CD8-positive, alpha-beta memory T cell (primary cell): ENCODE data around the gene LCN1. TPM values are rescaled to one million over a fixed set of nuclear protein-coding genes. Genes with fewer than 3 reads are reported as not detected.
"Not testable (repeated sequence)": the region's sequence is repeated elsewhere in the genome, so short reads cannot be mapped to it uniquely, and the experiment has no call there.

Experiments used
- CTCF ChIA-PET: fragments of 350-600 bp; sonication (Branson Sonifier 250); formaldehyde crosslinking; loops from one replicate; lab custom pipeline; 2021; ENCODE audit warnings: antibody characterized with exemption; lab: Charles Lee
- POLR2A ChIA-PET: fragments of 350-600 bp; sonication (Branson Sonifier 250); formaldehyde crosslinking; loops from one replicate; lab custom pipeline; 2021; ENCODE audit warnings: antibody characterized with exemption; lab: Charles Lee
- DNase-seq, 5 donors: peaks; one replicate each; pipeline versions ENCODE4 v3.0.0 to v3.0.0-alpha.2; 2020 to 2022; ENCODE audit warnings: mixed read lengths in 1 of 5
- H3K27ac ChIP-seq: one replicate; pipeline ENCODE4 v1.7.0; 2013; ENCODE audit warnings: low read depth, mild to moderate bottlenecking, low read length, moderate library complexity
- H3K27me3 ChIP-seq: 2 replicates; pipeline ENCODE4 v1.7.0; 2013; ENCODE audit warnings: low read length, mild to moderate bottlenecking; ENCODE audit not compliant: insufficient read depth, poor library complexity, severe bottlenecking
- H3K36me3 ChIP-seq: 2 replicates; pipeline ENCODE4 v1.7.0; 2013; ENCODE audit warnings: mild to moderate bottlenecking, low read length, moderate library complexity; ENCODE audit not compliant: insufficient read depth
- H3K4me1 ChIP-seq: 2 replicates; pipeline ENCODE4 v1.7.0; 2013; ENCODE audit warnings: mild to moderate bottlenecking, low read length, moderate library complexity; ENCODE audit not compliant: insufficient read depth
- H3K4me3 ChIP-seq: 2 replicates; pipeline ENCODE4 v1.7.0; 2013; ENCODE audit warnings: mild to moderate bottlenecking, low read length
- H3K9me3 ChIP-seq: 2 replicates; pipeline ENCODE4 v1.7.0; 2013; ENCODE audit warnings: mild to moderate bottlenecking, low read length
- H3K27ac Mint-ChIP-seq, 8 donors: one replicate each; pipeline ENCODE4 v1.8.0; 2020 to 2021; ENCODE audit warnings: mixed read lengths in 8 of 8, mild to moderate bottlenecking in 6 of 8, inconsistent platforms in 3 of 8, moderate library complexity in 3 of 8
- H3K27me3 Mint-ChIP-seq, 2 donors: one replicate each; pipeline ENCODE4 v1.8.0; 2020 to 2021; ENCODE audit warnings: mixed read lengths in 2 of 2, mild to moderate bottlenecking in 1 of 2, moderate library complexity in 1 of 2
- H3K36me3 Mint-ChIP-seq, 3 donors: one replicate each; pipeline ENCODE4 v1.8.0; 2020 to 2021; ENCODE audit warnings: mixed read lengths in 3 of 3, inconsistent platforms in 1 of 3, mild to moderate bottlenecking in 1 of 3
- H3K4me1 Mint-ChIP-seq, 3 donors: one replicate each; pipeline ENCODE4 v1.8.0; 2020 to 2021; ENCODE audit warnings: mixed read lengths in 3 of 3, inconsistent platforms in 1 of 3, mild to moderate bottlenecking in 1 of 3
- H3K4me3 Mint-ChIP-seq, 7 donors: one replicate each; pipeline ENCODE4 v1.8.0; 2020 to 2021; ENCODE audit warnings: mixed read lengths in 7 of 7, mild to moderate bottlenecking in 6 of 7, moderate library complexity in 4 of 7, inconsistent platforms in 2 of 7
- H3K9me3 Mint-ChIP-seq, 5 donors: one replicate each; pipeline ENCODE4 v1.8.0; 2020 to 2022; ENCODE audit warnings: mixed read lengths in 5 of 5, mild to moderate bottlenecking in 3 of 5, moderate library complexity in 2 of 5, inconsistent platforms in 1 of 5
- polyA plus RNA-seq: library from polyadenylated mRNA; unstranded; fragments of 300-500 nt; fragmentation: Illumina TruSeq; gene quantifications from one replicate; pipeline ENCODE4 v1.2.3, GENCODE V29; 2021
- total RNA-seq, 2 experiments: library from RNA; stranded (reverse); gene quantifications; one replicate each; pipeline ENCODE4 v1.2.3, GENCODE V29; 2021

Gene LCN1
- total and polyA plus RNA-seq, 3 experiments from 2014 or later, result not detected

- H3K27me3 Mint-ChIP-seq, result peaks cover 11 to 21% of the 10 kb centered on the region in 2 donors
- no peaks in the 10 kb centered on the region for H3K36me3 Mint-ChIP-seq
- POLR2A ChIA-PET, result no interaction called here
- no peaks in the 10 kb centered on the region for H3K9me3 ChIP-seq
- H3K27ac ChIP-seq, result no peak overlapping the region
- H3K4me1 ChIP-seq, result no peaks in the 10 kb centered on the region
- peaks cover under 1% of the 10 kb centered on the region for H3K27me3 ChIP-seq
- no peak overlapping the region for H3K27ac Mint-ChIP-seq
- H3K4me3 Mint-ChIP-seq, result no peak overlapping the region
- no peaks in the 10 kb centered on the region for H3K36me3 ChIP-seq
- DNase-seq, result no peak
- CTCF ChIA-PET, result no interaction called here
- H3K4me3 ChIP-seq, result no peak overlapping the region
- H3K9me3 Mint-ChIP-seq, result no peaks in the 10 kb centered on the region
- peaks cover 0 to 3% (median 0%) of the 10 kb centered on the region in 3 donors for H3K4me1 Mint-ChIP-seq
These were observed 5.7 kb downstream of the LCN1 start for GRCh38 chr9:135526730-135527571.

DNA sequence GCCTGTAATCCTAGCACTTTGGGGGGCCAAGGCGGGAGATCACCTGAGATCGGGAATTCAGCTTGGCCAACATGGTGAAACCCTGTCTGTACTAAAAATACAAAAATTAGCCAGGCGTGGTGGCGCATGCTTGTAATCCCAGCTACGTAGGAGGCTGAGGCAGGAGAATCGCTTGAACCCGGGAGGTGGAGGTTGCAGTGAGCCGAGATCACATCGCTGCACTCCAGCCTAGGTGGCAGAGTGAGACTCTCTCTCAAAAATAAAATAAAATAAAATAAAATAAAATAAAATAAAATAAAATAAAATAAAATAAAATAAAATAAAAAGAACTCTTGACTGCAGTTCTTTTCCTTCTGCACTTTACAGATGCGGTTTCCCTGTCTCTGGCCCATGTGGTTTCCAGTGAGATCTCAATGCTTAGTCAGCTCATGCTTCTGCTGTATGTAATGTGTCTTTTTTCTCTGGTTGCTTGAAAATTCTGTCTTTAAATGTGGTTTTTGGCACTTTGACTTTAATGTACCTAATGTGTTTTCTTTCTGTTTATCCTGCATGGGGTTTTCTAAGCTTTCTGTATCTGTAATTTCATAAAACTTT, 7.7 kb downstream of the LCN1 start:
- H3K36me3 ChIP-seq, H3K27ac ChIP-seq, H3K9me3 Mint-ChIP-seq, DNase-seq, H3K4me1 ChIP-seq, H3K4me3 Mint-ChIP-seq, H3K9me3 ChIP-seq, H3K36me3 Mint-ChIP-seq, H3K4me1 Mint-ChIP-seq, H3K27me3 ChIP-seq, H3K4me3 ChIP-seq, CTCF ChIA-PET: not testable (repeated sequence)
- Mint-ChIP-seq H3K27ac (peak overlapping the region in 1 of 8 donors; percentile 89), H3K27me3 (peaks cover 8 to 34% of the 10 kb centered on the region in 2 donors)
- POLR2A ChIA-PET, result interaction anchor here (0.6 kb wide), 1 partner anchor 161 kb away, joined by 4 read pairs; no protein-coding TSS in a partner anchor

- ChIA-PET CTCF (interaction anchor here (0.9 kb wide), 1 partner anchor 18 kb away, joined by 3 read pairs; no protein-coding TSS in a partner anchor), POLR2A (no interaction called here)
- H3K36me3 Mint-ChIP-seq, result no peaks in the 10 kb centered on the region
- no peak overlapping the region for H3K27ac ChIP-seq
- H3K36me3 ChIP-seq, result no peaks in the 10 kb centered on the region
- no peak overlapping the region for H3K4me3 ChIP-seq
- no peaks in the 10 kb centered on the region for H3K4me1 ChIP-seq
- H3K27me3 Mint-ChIP-seq, result peaks cover 8 to 44% of the 10 kb centered on the region in 2 donors
- no peak overlapping the region for H3K27ac Mint-ChIP-seq
- no peaks in the 10 kb centered on the region for H3K9me3 Mint-ChIP-seq
- no peak for DNase-seq
- no peaks in the 10 kb centered on the region for H3K9me3 ChIP-seq
- H3K27me3 ChIP-seq, result peaks cover 7% of the 10 kb centered on the region
- H3K4me3 Mint-ChIP-seq, result peak overlapping the region in 1 of 7 donors; percentile 40
- peaks cover 0 to 3% (median 0%) of the 10 kb centered on the region in 3 donors for H3K4me1 Mint-ChIP-seq
These were observed 8.9 kb downstream of the LCN1 start for GRCh38 chr9:135530146-135530545.

- DNase-seq, result no peak
- Histone ChIP-seq H3K27me3 (peaks cover 7% of the 10 kb centered on the region), H3K4me3 (no peak overlapping the region), H3K4me1 (no peaks in the 10 kb centered on the region), H3K9me3 (no peaks in the 10 kb centered on the region), H3K36me3 (no peaks in the 10 kb centered on the region), H3K27ac (no peak overlapping the region)
- Mint-ChIP-seq H3K27me3 (peaks cover 8 to 44% of the 10 kb centered on the region in 2 donors), H3K27ac (no peak overlapping the region), H3K36me3 (no peaks in the 10 kb centered on the region), H3K4me3 (no peak overlapping the region), H3K9me3 (no peaks in the 10 kb centered on the region), H3K4me1 (peaks cover 0 to 3% (median 0%) of the 10 kb centered on the region in 3 donors)
- ChIA-PET POLR2A (no interaction called here), CTCF (no interaction called here)
These were observed 9.9 kb downstream of the LCN1 start for GRCh38 chr9:135531096-135531495.

DNA sequence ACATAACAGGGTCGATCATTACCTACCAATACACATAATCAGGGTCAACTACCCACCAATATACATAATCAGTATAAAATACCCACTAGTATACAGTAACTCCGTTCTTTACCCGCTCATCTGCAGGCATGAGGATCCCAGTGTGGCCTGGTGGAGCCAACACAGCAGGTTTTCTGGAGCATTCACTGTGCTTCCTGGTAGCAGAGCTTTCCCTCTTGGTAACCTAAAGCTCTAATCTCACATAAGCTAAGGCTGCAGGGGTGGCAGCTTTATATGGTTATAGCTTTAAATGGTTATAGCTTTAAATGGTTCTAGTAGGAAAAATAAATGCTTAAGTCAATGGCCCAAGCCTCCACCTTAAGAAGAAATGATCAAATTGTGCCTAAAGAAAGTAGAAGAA, 11.9 kb downstream of the LCN1 start:
- Histone ChIP-seq H3K27me3 (peaks cover 7% of the 10 kb centered on the region), H3K4me1 (no peaks in the 10 kb centered on the region), H3K9me3 (no peaks in the 10 kb centered on the region), H3K27ac (no peak overlapping the region), H3K36me3 (no peaks in the 10 kb centered on the region), H3K4me3 (no peak overlapping the region)
- Mint-ChIP-seq H3K36me3 (no peaks in the 10 kb centered on the region), H3K27ac (no peak overlapping the region), H3K27me3 (peaks cover 12 to 48% of the 10 kb centered on the region in 2 donors), H3K9me3 (no peaks in the 10 kb centered on the region), H3K4me3 (no peak overlapping the region), H3K4me1 (peaks cover 0 to 3% (median 0%) of the 10 kb centered on the region in 3 donors)
- CTCF ChIA-PET, result no interaction called here
- POLR2A ChIA-PET, result no interaction called here
- DNase-seq, result no peak

DNA sequence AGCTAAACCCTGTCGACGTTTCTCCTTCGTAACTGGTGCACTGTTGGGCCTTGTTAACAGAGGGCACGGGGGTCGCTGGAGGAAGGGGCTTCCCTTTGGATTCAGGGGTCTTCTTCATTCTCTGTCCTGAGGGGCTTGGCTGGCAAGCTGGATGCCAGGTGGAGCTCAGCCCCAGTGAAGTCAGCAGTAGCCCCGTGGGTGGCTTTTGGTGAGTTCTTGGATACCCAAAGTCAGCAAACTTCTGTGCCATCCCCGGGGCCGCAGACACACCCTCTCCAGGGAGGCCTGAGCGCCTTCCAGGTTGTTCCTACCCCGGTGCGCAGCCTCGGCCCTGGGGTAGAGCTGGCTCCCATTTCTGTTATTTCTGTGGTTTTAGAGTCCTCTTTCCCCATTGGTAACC, 12.4 kb downstream of the LCN1 start:
- Histone ChIP-seq H3K4me1 (no peaks in the 10 kb centered on the region), H3K9me3 (no peaks in the 10 kb centered on the region), H3K27me3 (peaks cover 7% of the 10 kb centered on the region), H3K27ac (no peak overlapping the region), H3K36me3 (no peaks in the 10 kb centered on the region), H3K4me3 (no peak overlapping the region)
- Mint-ChIP-seq H3K36me3 (no peaks in the 10 kb centered on the region), H3K9me3 (no peaks in the 10 kb centered on the region), H3K27me3 (peaks cover 12 to 45% of the 10 kb centered on the region in 2 donors), H3K27ac (no peak overlapping the region), H3K4me3 (no peak overlapping the region), H3K4me1 (peaks cover 0 to 3% (median 0%) of the 10 kb centered on the region in 3 donors)
- POLR2A ChIA-PET, result no interaction called here
- DNase-seq, result no peak
- CTCF ChIA-PET, result no interaction called here

DNA sequence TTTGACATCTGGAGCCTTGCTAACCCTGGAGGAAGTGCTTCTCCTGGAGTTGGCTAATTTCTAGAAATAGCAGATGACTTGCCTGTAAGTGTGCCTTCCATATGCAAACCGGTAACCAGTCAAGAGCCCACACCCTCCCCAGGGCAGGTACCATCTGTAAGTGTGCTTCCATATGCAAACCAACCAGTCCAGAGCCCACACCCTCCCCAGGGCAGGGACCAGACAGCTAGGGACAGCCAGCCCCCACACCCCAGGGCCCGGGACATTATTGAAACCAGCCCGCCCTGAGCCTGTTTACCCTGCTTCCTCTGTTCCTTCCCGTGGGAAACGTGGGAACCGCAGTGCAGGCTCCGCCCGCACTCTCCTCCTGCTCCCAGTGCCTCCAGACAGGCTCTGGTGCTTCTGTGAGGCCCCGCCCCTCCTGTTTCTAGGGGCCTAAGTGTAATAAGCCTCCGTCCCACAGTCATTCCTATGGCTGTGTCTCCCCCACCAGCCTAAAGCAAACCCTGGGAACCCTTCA, 13.0 kb downstream of the LCN1 start:
- peaks cover 15 to 49% of the 10 kb centered on the region in 2 donors for H3K27me3 Mint-ChIP-seq

GRCh38 chr9:135534826-135535225, 13.6 kb downstream of the LCN1 start:
- H3K4me3 Mint-ChIP-seq, H3K27ac ChIP-seq, H3K9me3 ChIP-seq, H3K4me1 Mint-ChIP-seq, H3K36me3 ChIP-seq, H3K4me3 ChIP-seq, H3K4me1 ChIP-seq, H3K36me3 Mint-ChIP-seq, POLR2A ChIA-PET, H3K27ac Mint-ChIP-seq, CTCF ChIA-PET, H3K27me3 ChIP-seq, H3K9me3 Mint-ChIP-seq, DNase-seq: not testable (repeated sequence)
- H3K27me3 Mint-ChIP-seq, result peaks cover 15 to 52% of the 10 kb centered on the region in 2 donors

More for the DNA sequence above, 13.0 kb downstream of the LCN1 start:
- H3K27ac Mint-ChIP-seq, result peak overlapping the region in 1 of 8 donors; percentile 85
- POLR2A ChIA-PET, H3K4me1 ChIP-seq, DNase-seq, H3K9me3 Mint-ChIP-seq, CTCF ChIA-PET, H3K27ac ChIP-seq, H3K36me3 ChIP-seq, H3K27me3 ChIP-seq, H3K4me1 Mint-ChIP-seq, H3K9me3 ChIP-seq, H3K4me3 Mint-ChIP-seq, H3K4me3 ChIP-seq, H3K36me3 Mint-ChIP-seq: not testable (repeated sequence)
